Nephron (organoid): ENCODE results near the gene CD99L2.

Experiments
- H3K27ac Mint-ChIP-seq, 3 experiments: 2 replicates each; pipeline ENCODE4 v1.8.0; 2020; ENCODE audit warnings: mixed read lengths in 3 of 3, mild to moderate bottlenecking in 2 of 3, moderate library complexity in 1 of 3
- H3K27me3 Mint-ChIP-seq: 2 replicates; pipeline ENCODE4 v1.8.0; 2021; ENCODE audit warnings: low read depth, mild to moderate bottlenecking, moderate library complexity, mixed read lengths
- H3K36me3 Mint-ChIP-seq: 2 replicates; pipeline ENCODE4 v1.8.0; 2020; ENCODE audit warnings: low read depth, mixed read lengths
- H3K4me1 Mint-ChIP-seq: 2 replicates; pipeline ENCODE4 v1.8.0; 2020; ENCODE audit warnings: mixed read lengths
- H3K4me3 Mint-ChIP-seq, 3 experiments: 2 replicates each; pipeline ENCODE4 v1.8.0; 2020; ENCODE audit warnings: mild to moderate bottlenecking in 3 of 3, mixed read lengths in 3 of 3, moderate library complexity in 2 of 3
- H3K9me3 Mint-ChIP-seq: 2 replicates; pipeline ENCODE4 v1.8.0; 2020; ENCODE audit warnings: mixed read lengths
- CTCF ChIP-seq, 3 experiments: fragments of 200-600 bp; sonication (generic); IDR thresholded peaks; one replicate each; pipeline ENCODE4 v1.5.0; 2021; ENCODE audit warnings: antibody characterized with exemption in 3 of 3; ENCODE audit not compliant: unreplicated experiment in 3 of 3

The CD99L2 gene

DNA sequence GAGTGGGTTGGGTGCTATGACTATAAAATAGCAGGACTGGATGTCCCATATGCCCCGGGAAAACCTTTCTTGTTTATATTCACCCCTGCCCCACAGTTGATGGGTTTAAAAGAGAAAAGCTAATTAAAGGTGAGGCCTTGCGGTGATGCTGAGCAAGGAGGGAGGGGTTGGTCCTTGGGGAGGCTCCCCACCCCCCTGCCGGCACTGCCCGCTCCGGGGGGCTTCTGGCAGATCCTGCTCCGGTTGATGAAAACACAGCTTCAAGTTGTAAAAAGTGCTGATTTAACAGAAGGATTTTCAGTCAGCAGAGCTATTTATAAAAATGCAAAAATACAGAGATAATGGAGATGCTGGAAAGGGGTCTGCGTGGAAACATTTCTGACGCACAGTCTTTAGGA lies 136.7 kb downstream of the CD99L2 start:
- Mint-ChIP-seq H3K9me3 (peaks cover 4% of the 10 kb centered on the region), H3K36me3 (peaks cover 19% of the 10 kb centered on the region), H3K27ac (no peak overlapping the region), H3K4me1 (peaks cover 21% of the 10 kb centered on the region), H3K27me3 (no peaks in the 10 kb centered on the region), H3K4me3 (no peak overlapping the region)
- no peak for TF ChIP-seq CTCF (IDR thresholded peaks at IDR 0.05; ENCODE audit: unreplicated experiment in 3 of 3)

GRCh38 chrX:150761176-150761818 lies 137.2 kb downstream of the CD99L2 start:
- Mint-ChIP-seq H3K27me3 (no peaks in the 10 kb centered on the region), H3K36me3 (peaks cover 19% of the 10 kb centered on the region), H3K4me1 (peaks cover 21% of the 10 kb centered on the region), H3K4me3 (no peak overlapping the region), H3K9me3 (peaks cover 4% of the 10 kb centered on the region), H3K27ac (no peak overlapping the region)
- TF ChIP-seq CTCF (IDR thresholded peaks at IDR 0.05; ENCODE audit: unreplicated experiment in 3 of 3), result no peak

DNA sequence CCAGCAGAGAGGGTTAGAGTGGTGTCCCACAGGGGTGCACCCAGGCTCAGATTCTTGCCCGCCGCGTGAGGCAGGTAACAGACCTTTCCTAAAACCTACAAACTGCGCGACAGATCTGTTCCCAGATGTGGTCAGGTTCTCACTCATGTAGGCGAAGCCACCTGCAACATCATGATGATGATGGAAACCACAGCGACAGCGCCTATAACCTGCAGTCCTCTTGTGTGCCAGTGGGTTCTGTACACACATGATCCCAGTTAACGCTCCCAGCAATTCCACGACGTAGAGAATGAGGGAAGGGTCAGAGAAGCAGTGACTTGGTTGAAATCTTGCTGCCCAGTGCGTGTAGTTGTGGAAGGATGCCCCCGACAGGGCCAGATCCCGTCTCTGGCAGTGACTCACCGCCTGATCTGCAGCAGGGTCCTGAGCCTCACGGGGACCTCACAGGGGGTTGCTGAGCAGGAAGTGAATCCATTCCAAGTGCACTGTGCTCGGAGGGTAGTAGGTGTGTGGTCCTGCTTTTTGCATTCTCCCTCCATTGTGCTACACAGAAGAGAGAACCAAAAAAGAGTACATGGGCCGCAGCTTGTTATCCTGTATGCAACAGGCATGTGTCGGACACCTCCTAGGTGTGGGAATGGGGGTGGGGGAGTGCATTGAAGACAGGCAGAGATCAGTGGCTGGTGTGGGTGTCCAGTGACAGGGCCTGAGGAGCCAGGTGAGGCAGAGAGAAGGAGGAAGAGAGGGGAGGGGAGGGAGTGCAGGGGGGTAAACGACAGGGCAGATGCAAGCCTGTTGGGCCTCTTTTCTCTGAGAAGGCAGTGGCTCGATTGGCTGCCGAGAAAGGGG lies 138.7 kb downstream of the CD99L2 start:
- TF ChIP-seq CTCF (IDR thresholded peaks at IDR 0.05; ENCODE audit: unreplicated experiment in 3 of 3), result no peak
- H3K4me1 Mint-ChIP-seq, result peaks cover 18% of the 10 kb centered on the region
- H3K27ac Mint-ChIP-seq, result no peak overlapping the region
- no peaks in the 10 kb centered on the region for H3K27me3 Mint-ChIP-seq
- peaks cover 17% of the 10 kb centered on the region for H3K36me3 Mint-ChIP-seq
- H3K4me3 Mint-ChIP-seq, result no peak overlapping the region
- peaks cover under 1% of the 10 kb centered on the region for H3K9me3 Mint-ChIP-seq

DNA sequence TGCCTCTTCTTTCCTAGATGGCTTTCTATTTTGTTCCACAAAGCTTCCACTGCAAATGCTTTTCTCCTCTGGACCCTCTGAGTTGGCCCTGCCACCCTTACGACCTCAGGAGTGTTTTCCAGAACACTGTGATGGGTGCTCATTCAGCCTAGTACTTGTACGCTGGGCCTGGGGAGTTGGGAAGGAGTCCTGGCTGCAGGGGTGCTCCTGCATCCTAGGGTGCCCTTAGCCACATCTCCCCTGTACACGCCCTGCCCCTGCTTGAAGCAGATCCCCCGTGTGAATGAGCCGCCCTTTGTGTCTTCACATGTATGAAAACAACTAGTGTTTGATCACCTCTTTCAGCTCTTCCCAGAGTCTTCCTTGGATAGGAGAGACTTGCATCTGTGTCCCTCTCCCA lies 141.1 kb downstream of the CD99L2 start:
- no peaks in the 10 kb centered on the region for H3K4me1 Mint-ChIP-seq
- no peaks in the 10 kb centered on the region for H3K27me3 Mint-ChIP-seq
- TF ChIP-seq CTCF (IDR thresholded peaks at IDR 0.05; ENCODE audit: unreplicated experiment in 3 of 3), result no peak
- H3K27ac Mint-ChIP-seq, result no peak overlapping the region
- no peak overlapping the region for H3K4me3 Mint-ChIP-seq
- H3K36me3 Mint-ChIP-seq, result peaks cover 29% of the 10 kb centered on the region
- H3K9me3 Mint-ChIP-seq, result peaks cover 3% of the 10 kb centered on the region

DNA sequence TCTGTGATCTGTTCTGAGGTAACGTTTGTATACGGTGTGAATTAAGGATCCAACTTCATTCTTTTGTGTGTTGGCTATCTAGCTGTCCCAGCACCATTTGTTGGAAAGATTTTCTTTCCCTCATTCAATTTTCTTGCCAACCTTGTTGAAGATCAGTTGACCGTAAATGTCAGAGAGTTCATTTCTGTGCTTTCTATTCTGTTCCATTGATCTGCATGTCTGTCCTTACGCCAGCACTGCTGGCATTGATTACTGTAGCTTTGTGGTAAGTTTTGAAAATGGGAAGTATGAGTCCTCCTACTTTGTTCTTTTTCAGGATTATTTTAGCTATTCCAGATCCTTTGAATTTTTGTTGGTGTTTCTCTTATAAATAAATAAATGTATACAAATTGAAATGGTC lies 144.5 kb downstream of the CD99L2 start:
- Mint-ChIP-seq H3K27ac (no peak overlapping the region), H3K36me3 (peaks cover 40% of the 10 kb centered on the region), H3K4me1 (no peaks in the 10 kb centered on the region), H3K27me3 (no peaks in the 10 kb centered on the region), H3K9me3 (peaks cover 3% of the 10 kb centered on the region), H3K4me3 (no peak overlapping the region)
- no peak for TF ChIP-seq CTCF (IDR thresholded peaks at IDR 0.05; ENCODE audit: unreplicated experiment in 3 of 3)
